ENCODE data around the gene ATP9B. TPM values are rescaled to one million over a fixed set of nuclear protein-coding genes. Genes with fewer than 3 reads are reported as not detected.

Gene ATP9B
- total RNA-seq, 6 experiments from 2014 or later: 13.6 to 25.7 (median 14.5) TPM

- Histone ChIP-seq H3K4me1 (no peaks in the 10 kb centered on the region), H3K27ac (no peak overlapping the region), H3K9me3 (no peaks in the 10 kb centered on the region), H3K36me3 (no peaks in the 10 kb centered on the region), H3K4me3 (no peak overlapping the region), H3K27me3 (no peaks in the 10 kb centered on the region)
- intact Hi-C loops (cut with DNase I): no loop called here
- WGBS (ENCODE audit: insufficient coverage, low coverage, low lambda C conversion rate, missing lambda C conversion rate): no CpG with 5 or more reads among the region's 3 CpGs
- DNase-seq (no peak), ATAC-seq (no peak)
- no peak for TF ChIP-seq POLR2A (IDR thresholded peaks at IDR 0.05)
- no peak for TF ChIP-seq CTCF (IDR thresholded peaks at IDR 0.05)
Observed at GRCh38 chr18:79182047-79182713, 113.0 kb downstream of the ATP9B start.

GRCh38 chr18:79185648-79186047 lies 116.5 kb downstream of the ATP9B start:
- Histone ChIP-seq H3K27me3 (no peaks in the 10 kb centered on the region), H3K9me3 (no peaks in the 10 kb centered on the region), H3K27ac (no peak overlapping the region), H3K36me3 (peaks cover 0 to 6% (median 0%) of the 10 kb centered on the region in 4 donors), H3K4me3 (no peak overlapping the region), H3K4me1 (no peaks in the 10 kb centered on the region)
- intact Hi-C loops (cut with DNase I): no loop called here
- DNase-seq (no peak), ATAC-seq (no peak)
- no peak for TF ChIP-seq CTCF (IDR thresholded peaks at IDR 0.05)
- no peak for TF ChIP-seq POLR2A (IDR thresholded peaks at IDR 0.05)
- WGBS (ENCODE audit: insufficient coverage, low coverage, low lambda C conversion rate, missing lambda C conversion rate): no CpG with 5 or more reads among the region's 3 CpGs

GRCh38 chr18:79186649-79187048 lies 117.5 kb downstream of the ATP9B start:
- Histone ChIP-seq H3K4me3 (no peak overlapping the region), H3K9me3 (no peaks in the 10 kb centered on the region), H3K27me3 (no peaks in the 10 kb centered on the region), H3K27ac (no peak overlapping the region), H3K4me1 (no peaks in the 10 kb centered on the region), H3K36me3 (peaks cover 0 to 6% (median 0%) of the 10 kb centered on the region in 4 donors)
- DNase-seq (no peak), ATAC-seq (no peak)
- intact Hi-C loops (cut with DNase I): no loop called here
- WGBS (ENCODE audit: insufficient coverage, low coverage, low lambda C conversion rate, missing lambda C conversion rate): 78% methylated on average over 1 of the region's 2 CpGs
- TF ChIP-seq POLR2A (IDR thresholded peaks at IDR 0.05) (no peak), CTCF (IDR thresholded peaks at IDR 0.05) (no peak)

- TF ChIP-seq CTCF (IDR thresholded peaks at IDR 0.05): no peak
- TF ChIP-seq POLR2A (IDR thresholded peaks at IDR 0.05): no peak
- ATAC-seq: no peak
- no peak overlapping the region for H3K27ac ChIP-seq
- no peak for DNase-seq
- WGBS (ENCODE audit: insufficient coverage, low coverage, low lambda C conversion rate, missing lambda C conversion rate): 81% methylated on average over 7 of the region's 7 CpGs
- no peaks in the 10 kb centered on the region for H3K9me3 ChIP-seq
- H3K27me3 ChIP-seq: no peaks in the 10 kb centered on the region
- H3K4me3 ChIP-seq: no peak overlapping the region
- H3K36me3 ChIP-seq: peaks cover 0 to 6% (median 0%) of the 10 kb centered on the region in 4 donors
- no peaks in the 10 kb centered on the region for H3K4me1 ChIP-seq
- intact Hi-C loops (cut with DNase I): no loop called here
Observed at GRCh38 chr18:79187532-79188277, 118.5 kb downstream of the ATP9B start.

Data from right lobe of liver (tissue), 6 donors.